ENCODE data around the gene CTIF. TPM values are rescaled to one million over a fixed set of nuclear protein-coding genes. Genes with fewer than 3 reads are reported as not detected.

The CTIF gene
- total and polyA plus RNA-seq, 10 donors, result 5.2 to 39.2 (median 18.5) TPM

DNA sequence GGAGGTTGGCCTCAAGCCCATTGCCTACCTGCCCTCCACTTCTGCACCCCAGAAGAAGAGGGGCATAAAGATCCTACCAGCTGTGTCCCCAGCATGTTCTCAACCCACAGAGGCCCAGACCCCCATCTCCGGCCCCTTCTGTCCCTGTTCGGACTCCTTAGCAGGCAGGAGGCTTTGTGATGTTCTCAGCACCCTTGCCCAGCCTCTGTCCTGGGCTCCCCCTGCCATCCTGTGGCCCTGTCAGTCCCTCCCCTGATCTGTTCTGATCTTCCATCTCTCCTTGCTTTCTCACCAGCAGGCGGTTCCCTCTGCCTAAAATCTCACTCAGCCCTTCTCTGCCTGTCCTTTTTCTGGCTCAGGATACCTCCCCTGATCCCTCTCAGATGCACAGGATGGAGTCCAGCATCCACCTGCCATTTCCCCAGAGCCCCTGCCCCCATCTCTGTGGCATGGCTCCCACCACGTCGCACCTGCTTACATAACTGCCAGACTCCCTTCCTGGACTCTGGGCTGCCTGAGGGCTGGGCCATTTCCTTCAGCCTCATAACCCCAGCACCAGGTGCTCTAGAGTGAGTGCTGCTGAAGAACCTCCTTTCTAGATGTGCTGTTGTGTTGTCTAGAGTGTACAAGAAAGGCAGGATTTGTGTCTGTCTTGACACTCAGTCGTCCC, 134.0 kb downstream of the CTIF start:
- peak overlapping the region in 2 of 8 donors; percentile 14 to 28 for H3K27ac ChIP-seq
- peaks cover 4 to 27% (median 13%) of the 10 kb centered on the region in 6 donors for H3K36me3 ChIP-seq
- WGBS, 5 donors, result 70 to 81% (median 79%) methylated on average over 6 of the region's 6 CpGs
- intact Hi-C loops (cut with DNase I; ENCODE audit: low total_unique reads), result loop anchor here (10.0 kb wide), 4 partner anchors 372 to 742 kb away; no protein-coding TSS in a partner anchor
- H3K4me3 ChIP-seq, result no peak overlapping the region
- H3K9me3 ChIP-seq, result peaks cover 0 to 14% (median 11%) of the 10 kb centered on the region in 8 donors
- no peak for DNase-seq
- H3K27me3 ChIP-seq (replicated peaks in 1 of 7), result no peaks in the 10 kb centered on the region
- no peak for TF ChIP-seq POLR2AphosphoS5 (IDR thresholded peaks at IDR 0.05)
- TF ChIP-seq, protein P1, sequence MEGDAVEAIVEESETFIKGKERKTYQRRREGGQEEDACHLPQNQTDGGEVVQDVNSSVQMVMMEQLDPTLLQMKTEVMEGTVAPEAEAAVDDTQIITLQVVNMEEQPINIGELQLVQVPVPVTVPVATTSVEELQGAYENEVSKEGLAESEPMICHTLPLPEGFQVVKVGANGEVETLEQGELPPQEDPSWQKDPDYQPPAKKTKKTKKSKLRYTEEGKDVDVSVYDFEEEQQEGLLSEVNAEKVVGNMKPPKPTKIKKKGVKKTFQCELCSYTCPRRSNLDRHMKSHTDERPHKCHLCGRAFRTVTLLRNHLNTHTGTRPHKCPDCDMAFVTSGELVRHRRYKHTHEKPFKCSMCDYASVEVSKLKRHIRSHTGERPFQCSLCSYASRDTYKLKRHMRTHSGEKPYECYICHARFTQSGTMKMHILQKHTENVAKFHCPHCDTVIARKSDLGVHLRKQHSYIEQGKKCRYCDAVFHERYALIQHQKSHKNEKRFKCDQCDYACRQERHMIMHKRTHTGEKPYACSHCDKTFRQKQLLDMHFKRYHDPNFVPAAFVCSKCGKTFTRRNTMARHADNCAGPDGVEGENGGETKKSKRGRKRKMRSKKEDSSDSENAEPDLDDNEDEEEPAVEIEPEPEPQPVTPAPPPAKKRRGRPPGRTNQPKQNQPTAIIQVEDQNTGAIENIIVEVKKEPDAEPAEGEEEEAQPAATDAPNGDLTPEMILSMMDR (IDR thresholded peaks at IDR 0.05 in 8 of 11, conservative IDR thresholded peaks at IDR 0.05 in 3 of 11), result no peak
- H3K4me1 ChIP-seq, result peaks cover 4 to 56% (median 23%) of the 10 kb centered on the region in 6 donors

DNA sequence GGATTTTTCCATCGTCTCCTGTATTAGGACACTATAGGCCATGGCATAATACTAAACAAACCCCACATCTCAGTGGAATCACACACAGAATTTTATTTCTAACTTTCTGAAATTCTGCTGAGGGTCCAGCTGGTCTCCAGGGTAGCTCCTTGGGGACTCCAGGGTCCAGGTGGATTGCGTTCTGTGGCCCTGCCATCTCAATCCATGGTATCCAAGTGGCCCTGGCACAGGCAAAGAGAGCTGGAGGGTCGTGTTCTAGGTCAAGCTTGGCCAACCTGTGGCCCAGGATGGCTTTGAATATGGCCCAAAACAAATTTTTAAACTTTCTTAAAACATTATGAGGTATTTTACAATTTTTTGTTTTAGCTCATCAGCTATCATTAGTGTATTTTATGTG, 134.6 kb downstream of the CTIF start:
- H3K9me3 ChIP-seq, result peaks cover 0 to 14% (median 11%) of the 10 kb centered on the region in 8 donors
- DNase-seq, result peak; percentile 61
- intact Hi-C loops (cut with DNase I; ENCODE audit: low total_unique reads), result loop anchor here (10.0 kb wide), 4 partner anchors 371 to 741 kb away; no protein-coding TSS in a partner anchor
- H3K27me3 ChIP-seq (replicated peaks in 1 of 7), result no peaks in the 10 kb centered on the region
- 58 to 80% (median 61%) methylated on average over 3 of the region's 3 CpGs for WGBS, 5 donors
- no peak overlapping the region for H3K4me3 ChIP-seq
- peaks cover 4 to 49% (median 23%) of the 10 kb centered on the region in 6 donors for H3K4me1 ChIP-seq
- H3K36me3 ChIP-seq, result peaks cover 4 to 20% (median 13%) of the 10 kb centered on the region in 6 donors
- H3K27ac ChIP-seq, result peak overlapping the region in 1 of 8 donors; percentile 34
- TF ChIP-seq, protein P1 (IDR thresholded peaks at IDR 0.05 in 8 of 11, conservative IDR thresholded peaks at IDR 0.05 in 3 of 11), result no peak
- TF ChIP-seq POLR2AphosphoS5 (IDR thresholded peaks at IDR 0.05) (no peak), POLR2A (IDR thresholded peaks at IDR 0.05) (no peak)

DNA sequence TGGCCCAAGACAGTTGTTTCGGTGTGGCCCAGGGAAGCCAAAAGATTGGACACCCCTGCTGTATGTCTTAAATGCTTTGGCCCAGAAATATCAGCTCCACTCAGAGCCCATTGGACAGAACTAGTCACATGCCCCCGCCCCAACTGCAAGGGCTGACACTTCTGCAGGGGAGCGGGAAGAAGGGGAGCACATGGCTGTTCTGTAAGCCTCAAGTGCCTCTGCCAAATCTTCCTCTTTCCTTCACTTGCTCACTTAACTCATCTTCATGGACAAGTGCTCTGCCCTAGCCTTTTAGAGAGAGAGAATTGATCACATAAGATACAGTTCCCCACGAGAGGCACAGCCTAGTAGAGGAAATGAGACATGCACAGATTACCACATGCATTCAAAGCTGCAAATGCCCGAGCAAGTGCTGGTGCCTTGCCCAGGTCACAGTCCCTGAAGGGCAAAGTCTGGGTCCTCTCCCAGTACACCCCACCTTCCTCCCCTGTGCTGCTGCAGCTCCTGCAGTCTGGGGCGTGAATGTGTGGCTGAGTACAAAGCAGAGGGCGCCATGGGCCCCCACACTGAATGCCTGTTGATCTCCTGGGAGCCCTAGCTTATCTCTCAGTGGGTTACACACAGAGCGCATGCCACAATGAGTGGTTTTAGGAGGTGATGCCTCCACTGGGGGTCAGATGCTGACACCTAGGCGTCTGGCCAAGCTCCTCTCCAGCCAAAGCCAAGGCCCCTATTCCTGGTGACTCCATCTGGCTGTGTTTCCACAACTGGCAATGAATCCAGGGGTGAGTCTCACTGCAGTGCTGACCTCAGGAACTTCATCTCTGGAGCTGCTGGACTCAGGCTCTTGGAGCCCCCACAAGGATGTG, 135.3 kb downstream of the CTIF start:
- WGBS, 5 donors, result 67 to 81% (median 74%) methylated on average over 7 to 9 of the region's 9 CpGs
- no peak overlapping the region for H3K4me3 ChIP-seq
- peak; percentile 70 for DNase-seq
- peaks cover 0 to 14% (median 11%) of the 10 kb centered on the region in 8 donors for H3K9me3 ChIP-seq
- H3K27me3 ChIP-seq (replicated peaks in 1 of 7), result no peaks in the 10 kb centered on the region
- H3K36me3 ChIP-seq, result peaks cover 4 to 19% (median 13%) of the 10 kb centered on the region in 6 donors
- peaks cover 4 to 52% (median 23%) of the 10 kb centered on the region in 6 donors for H3K4me1 ChIP-seq
- TF ChIP-seq, protein P1 (IDR thresholded peaks at IDR 0.05 in 8 of 11, conservative IDR thresholded peaks at IDR 0.05 in 3 of 11), result peak in 1 of 11 experiments; percentile 23
- TF ChIP-seq POLR2AphosphoS5 (IDR thresholded peaks at IDR 0.05), result no peak
- no peak for TF ChIP-seq POLR2A (IDR thresholded peaks at IDR 0.05)
- intact Hi-C loops (cut with DNase I; ENCODE audit: low total_unique reads), result loop anchor here (10.0 kb wide), 4 partner anchors 371 to 741 kb away; no protein-coding TSS in a partner anchor
- peak overlapping the region in 4 of 8 donors; percentile 7 to 34 (median 23) for H3K27ac ChIP-seq
